ENCODE measurements around the gene KCNN2.

DNA sequence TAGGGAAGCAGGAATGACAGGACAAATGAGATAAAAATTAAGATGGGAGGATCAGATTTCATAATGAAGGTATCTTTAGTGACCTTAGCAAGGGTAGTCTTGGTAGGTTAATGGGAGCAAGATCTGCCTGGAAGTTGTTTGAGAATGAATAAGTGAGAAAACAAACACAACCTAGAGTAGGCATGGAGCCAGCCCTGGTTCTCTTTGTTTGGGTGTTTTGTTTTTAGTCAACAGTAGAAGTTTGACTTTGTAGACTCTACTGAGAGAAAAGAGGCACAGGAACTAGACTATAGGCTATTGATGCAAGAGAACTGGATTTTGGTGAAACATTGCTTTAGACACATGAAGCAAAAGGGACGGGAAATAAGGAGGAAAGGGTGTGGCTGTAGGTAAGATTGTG is 40.3 kb downstream of the KCNN2 start:
- TF ChIP-seq RAD21 (IDR thresholded peaks at IDR 0.05; ENCODE audit: low read depth) (no peak), YY1 (IDR thresholded peaks at IDR 0.05; ENCODE audit: extremely low read depth, insufficient replicate concordance, low read depth, low read length) (no peak), CEBPB (IDR thresholded peaks at IDR 0.05; ENCODE audit: low read depth) (no peak), CBX3 (IDR thresholded peaks at IDR 0.05; ENCODE audit: low read depth) (no peak)
- TF ChIP-seq, protein P1, sequence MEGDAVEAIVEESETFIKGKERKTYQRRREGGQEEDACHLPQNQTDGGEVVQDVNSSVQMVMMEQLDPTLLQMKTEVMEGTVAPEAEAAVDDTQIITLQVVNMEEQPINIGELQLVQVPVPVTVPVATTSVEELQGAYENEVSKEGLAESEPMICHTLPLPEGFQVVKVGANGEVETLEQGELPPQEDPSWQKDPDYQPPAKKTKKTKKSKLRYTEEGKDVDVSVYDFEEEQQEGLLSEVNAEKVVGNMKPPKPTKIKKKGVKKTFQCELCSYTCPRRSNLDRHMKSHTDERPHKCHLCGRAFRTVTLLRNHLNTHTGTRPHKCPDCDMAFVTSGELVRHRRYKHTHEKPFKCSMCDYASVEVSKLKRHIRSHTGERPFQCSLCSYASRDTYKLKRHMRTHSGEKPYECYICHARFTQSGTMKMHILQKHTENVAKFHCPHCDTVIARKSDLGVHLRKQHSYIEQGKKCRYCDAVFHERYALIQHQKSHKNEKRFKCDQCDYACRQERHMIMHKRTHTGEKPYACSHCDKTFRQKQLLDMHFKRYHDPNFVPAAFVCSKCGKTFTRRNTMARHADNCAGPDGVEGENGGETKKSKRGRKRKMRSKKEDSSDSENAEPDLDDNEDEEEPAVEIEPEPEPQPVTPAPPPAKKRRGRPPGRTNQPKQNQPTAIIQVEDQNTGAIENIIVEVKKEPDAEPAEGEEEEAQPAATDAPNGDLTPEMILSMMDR (IDR thresholded peaks at IDR 0.05 in 2 of 3, conservative IDR thresholded peaks at IDR 0.05 in 1 of 3; ENCODE audit: borderline replicate concordance in 1 of 3, insufficient read depth in 1 of 3, low read depth in 2 of 3, low read length in 2 of 3): no peak
- TF ChIP-seq, protein P2, sequence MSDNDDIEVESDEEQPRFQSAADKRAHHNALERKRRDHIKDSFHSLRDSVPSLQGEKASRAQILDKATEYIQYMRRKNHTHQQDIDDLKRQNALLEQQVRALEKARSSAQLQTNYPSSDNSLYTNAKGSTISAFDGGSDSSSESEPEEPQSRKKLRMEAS (IDR thresholded peaks at IDR 0.05): no peak
